A549 treated with CORT108297 at 1 μM for 4 hours (cell line): ENCODE data around the gene SPARCL1. TPM values are rescaled to one million over a fixed set of nuclear protein-coding genes. Genes with fewer than 3 reads are reported as not detected.

Experiments
- total RNA-seq: library from RNA; stranded (reverse); fragments of 200-300 nt; extraction: Qiagen RNA extraction; gene quantifications from 5 replicates; pipeline ENCODE4 v1.2.3, GENCODE V29; 2022

SPARCL1 gene
- total RNA-seq = not detected in 5 replicates

GRCh38 chr4:87529187-87529586 is at the start of gene SPARCL1:
SPARCL1 (minus strand) TSS chr4:87529376; CDS start chr4:87499574, 29,802 bp downstream.

Other genes starting within 250 kb of the SPARCL1 start
- gene HSD17B13, start 206.5 kb downstream of the SPARCL1 start, total RNA-seq = 0.04 to 0.08 TPM in 2 of 5 replicates, not detected in the others
- 44.7 to 53.1 TPM (median 49.3 TPM) in 5 replicates for gene HSD17B11, start 138.2 kb downstream of the SPARCL1 start, total RNA-seq
- gene NUDT9, start 106.8 kb downstream of the SPARCL1 start, total RNA-seq = 23.0 to 32.9 TPM (median 23.9 TPM) in 5 replicates
- not detected in 5 replicates for gene DSPP, start 79.2 kb upstream of the SPARCL1 start, total RNA-seq
- not detected in 5 replicates for gene DMP1, start 120.9 kb upstream of the SPARCL1 start, total RNA-seq